Gastroesophageal sphincter (tissue), 3 donors: ENCODE results near the gene PDCL3.

Experiments used
- EP300 ChIP-seq: sonication (generic); formaldehyde crosslinking; IDR thresholded peaks from one replicate; pipeline ENCODE4 v1.6.1; 2017; ENCODE audit warnings: antibody characterized with exemption, mild to moderate bottlenecking
- POLR2A ChIP-seq, 2 donors: fragments of 450-650 bp; IDR thresholded peaks; one replicate each; pipeline ENCODE4 v1.6.1; 2017; ENCODE audit warnings: antibody characterized with exemption in 2 of 2, mild to moderate bottlenecking in 2 of 2, moderate library complexity in 1 of 2
- POLR2AphosphoS5 ChIP-seq: sonication (generic); formaldehyde crosslinking; IDR thresholded peaks from one replicate; pipeline ENCODE4 v1.6.1; 2017; ENCODE audit warnings: antibody characterized with exemption
- TF ChIP-seq, protein P1 (sequence below), 4 experiments: fragments of 200-600 bp in 2 of 4; fragments of 450-650 bp in 2 of 4; sonication (generic) in 1 of 4; IDR thresholded peaks; one replicate each; pipeline ENCODE4 v1.5.1; 2017 to 2019; ENCODE audit warnings: antibody characterized with exemption in 4 of 4, mild to moderate bottlenecking in 2 of 4, moderate library complexity in 2 of 4

DNA sequence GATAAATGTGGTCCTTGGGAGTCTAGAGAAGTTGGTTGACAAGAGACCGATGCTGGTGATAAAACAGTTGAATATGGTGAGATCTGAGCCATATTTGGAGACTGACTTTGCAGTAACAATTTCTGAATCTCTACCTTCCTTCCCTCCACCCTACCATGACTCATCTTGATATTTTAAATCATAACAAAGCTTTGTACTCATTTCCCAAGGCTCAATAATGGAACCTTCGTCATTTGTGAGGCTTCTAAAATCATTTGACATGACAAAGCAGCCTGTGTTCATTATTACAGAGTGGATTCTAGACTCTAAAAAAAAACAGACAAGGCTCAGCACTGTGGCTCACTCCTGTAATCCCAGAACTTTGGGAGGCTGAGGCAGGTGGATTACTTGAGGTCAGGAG, 38.5 kb upstream of the PDCL3 start:
- TF ChIP-seq POLR2A (IDR thresholded peaks at IDR 0.05) (no peak), POLR2AphosphoS5 (no peak), EP300 (no peak)
- TF ChIP-seq, protein P1, sequence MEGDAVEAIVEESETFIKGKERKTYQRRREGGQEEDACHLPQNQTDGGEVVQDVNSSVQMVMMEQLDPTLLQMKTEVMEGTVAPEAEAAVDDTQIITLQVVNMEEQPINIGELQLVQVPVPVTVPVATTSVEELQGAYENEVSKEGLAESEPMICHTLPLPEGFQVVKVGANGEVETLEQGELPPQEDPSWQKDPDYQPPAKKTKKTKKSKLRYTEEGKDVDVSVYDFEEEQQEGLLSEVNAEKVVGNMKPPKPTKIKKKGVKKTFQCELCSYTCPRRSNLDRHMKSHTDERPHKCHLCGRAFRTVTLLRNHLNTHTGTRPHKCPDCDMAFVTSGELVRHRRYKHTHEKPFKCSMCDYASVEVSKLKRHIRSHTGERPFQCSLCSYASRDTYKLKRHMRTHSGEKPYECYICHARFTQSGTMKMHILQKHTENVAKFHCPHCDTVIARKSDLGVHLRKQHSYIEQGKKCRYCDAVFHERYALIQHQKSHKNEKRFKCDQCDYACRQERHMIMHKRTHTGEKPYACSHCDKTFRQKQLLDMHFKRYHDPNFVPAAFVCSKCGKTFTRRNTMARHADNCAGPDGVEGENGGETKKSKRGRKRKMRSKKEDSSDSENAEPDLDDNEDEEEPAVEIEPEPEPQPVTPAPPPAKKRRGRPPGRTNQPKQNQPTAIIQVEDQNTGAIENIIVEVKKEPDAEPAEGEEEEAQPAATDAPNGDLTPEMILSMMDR (IDR thresholded peaks at IDR 0.05), result no peak
